Effector memory CD4-positive, alpha-beta T cell (primary cell): ENCODE data around the gene SLC22A3.

Experiments
- DNase-seq, 3 donors: peaks; one replicate each; pipeline ENCODE4 v3.0.0-alpha.2; 2020
- H3K27ac ChIP-seq: 2 replicates; pipeline ENCODE4 v1.7.0; 2013; ENCODE audit warnings: mild to moderate bottlenecking, low read length, moderate library complexity; ENCODE audit not compliant: insufficient read depth, poor library complexity, severe bottlenecking
- H3K27me3 ChIP-seq: replicated peaks from 2 replicates; pipeline ENCODE4 v1.7.0; 2013; ENCODE audit warnings: mild to moderate bottlenecking, low read length; ENCODE audit not compliant: insufficient read depth, control insufficient read depth, poor library complexity, severe bottlenecking
- H3K36me3 ChIP-seq: 2 replicates; pipeline ENCODE4 v1.7.0; 2013; ENCODE audit warnings: mild to moderate bottlenecking, low read length, moderate library complexity; ENCODE audit not compliant: control insufficient read depth, insufficient read depth
- H3K4me1 ChIP-seq: 2 replicates; pipeline ENCODE4 v1.7.0; 2013; ENCODE audit warnings: low read length, mild to moderate bottlenecking; ENCODE audit not compliant: control insufficient read depth, insufficient read depth, poor library complexity, severe bottlenecking
- H3K4me3 ChIP-seq: 2 replicates; pipeline ENCODE4 v1.7.0; 2013; ENCODE audit warnings: low read length, low read depth, mild to moderate bottlenecking; ENCODE audit not compliant: insufficient read depth, poor library complexity, severe bottlenecking
- H3K9me3 ChIP-seq: 2 replicates; pipeline ENCODE4 v1.7.0; 2013; ENCODE audit warnings: mild to moderate bottlenecking, low read length, moderate library complexity; ENCODE audit not compliant: control insufficient read depth

Gene SLC22A3

GRCh38 chr6:160450849-160451248 is 102.7 kb downstream of the SLC22A3 start:
- no peaks in the 10 kb centered on the region for H3K27me3 ChIP-seq
- H3K4me1 ChIP-seq = peaks cover 4% of the 10 kb centered on the region
- H3K9me3 ChIP-seq = no peaks in the 10 kb centered on the region

GRCh38 chr6:160454303-160454702 is 106.1 kb downstream of the SLC22A3 start:
- Histone ChIP-seq H3K9me3 (no peaks in the 10 kb centered on the region), H3K4me1 (peaks cover 16% of the 10 kb centered on the region), H3K27me3 (no peaks in the 10 kb centered on the region), H3K4me3 (no peak overlapping the region), H3K27ac (no peak overlapping the region), H3K36me3 (no peaks in the 10 kb centered on the region)
- DNase-seq = no peak

More at GRCh38 chr6:160450849-160451248, 102.7 kb downstream of the SLC22A3 start:
- no peak overlapping the region for H3K4me3 ChIP-seq
- DNase-seq = no peak
- no peaks in the 10 kb centered on the region for H3K36me3 ChIP-seq
- H3K27ac ChIP-seq = no peak overlapping the region

- Histone ChIP-seq H3K9me3 (no peaks in the 10 kb centered on the region), H3K27me3 (no peaks in the 10 kb centered on the region), H3K4me1 (peaks cover 24% of the 10 kb centered on the region), H3K36me3 (no peaks in the 10 kb centered on the region), H3K4me3 (no peak overlapping the region), H3K27ac (no peak overlapping the region)
- DNase-seq = no peak
These were observed 106.9 kb downstream of the SLC22A3 start for GRCh38 chr6:160455081-160455480.

- peak; percentile 36 to 56 (median 40) for DNase-seq
- Histone ChIP-seq H3K4me1 (peaks cover 30% of the 10 kb centered on the region), H3K27me3 (no peaks in the 10 kb centered on the region), H3K9me3 (no peaks in the 10 kb centered on the region), H3K4me3 (no peak overlapping the region), H3K27ac (no peak overlapping the region), H3K36me3 (no peaks in the 10 kb centered on the region)
These were observed 107.5 kb downstream of the SLC22A3 start for GRCh38 chr6:160455541-160456213.

- peaks cover 35% of the 10 kb centered on the region for H3K4me1 ChIP-seq
- H3K27me3 ChIP-seq = no peaks in the 10 kb centered on the region
- H3K27ac ChIP-seq = no peak overlapping the region
- DNase-seq = no peak
- no peaks in the 10 kb centered on the region for H3K9me3 ChIP-seq
- H3K36me3 ChIP-seq = no peaks in the 10 kb centered on the region
- no peak overlapping the region for H3K4me3 ChIP-seq
These were observed 108.0 kb downstream of the SLC22A3 start for GRCh38 chr6:160456214-160456546.

DNA sequence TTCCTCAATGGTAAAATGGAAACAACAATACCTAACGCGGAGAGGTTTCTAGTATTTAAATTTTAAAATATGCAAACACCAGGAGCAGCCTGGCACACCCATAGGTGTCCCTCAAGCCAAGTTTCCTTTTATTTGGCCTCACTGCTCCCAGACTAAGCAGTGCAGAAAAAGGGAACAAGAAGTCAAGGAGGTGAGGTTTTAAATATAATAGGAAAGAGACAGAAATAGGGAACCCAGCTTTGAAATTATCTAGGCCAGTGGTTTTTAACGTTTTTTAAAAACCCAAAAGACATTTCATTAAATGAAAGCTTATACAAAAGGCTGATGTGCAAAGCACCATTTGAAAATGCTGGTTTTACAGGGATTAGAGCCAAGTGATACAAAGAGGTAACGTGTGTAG is 109.6 kb downstream of the SLC22A3 start:
- H3K27ac ChIP-seq = no peak overlapping the region
- DNase-seq = no peak
- H3K36me3 ChIP-seq = no peaks in the 10 kb centered on the region
- no peak overlapping the region for H3K4me3 ChIP-seq
- no peaks in the 10 kb centered on the region for H3K27me3 ChIP-seq
- H3K9me3 ChIP-seq = no peaks in the 10 kb centered on the region
- H3K4me1 ChIP-seq = peaks cover 48% of the 10 kb centered on the region

- Histone ChIP-seq H3K27me3 (no peaks in the 10 kb centered on the region), H3K9me3 (no peaks in the 10 kb centered on the region), H3K27ac (peak overlapping the region; percentile 7), H3K36me3 (no peaks in the 10 kb centered on the region), H3K4me1 (peaks cover 56% of the 10 kb centered on the region), H3K4me3 (no peak overlapping the region)
- no peak for DNase-seq
These were observed 113.5 kb downstream of the SLC22A3 start for GRCh38 chr6:160461641-160462040.

- Histone ChIP-seq H3K4me3 (no peak overlapping the region), H3K27me3 (no peaks in the 10 kb centered on the region), H3K9me3 (no peaks in the 10 kb centered on the region)
These were observed 113.9 kb downstream of the SLC22A3 start for GRCh38 chr6:160462116-160462515.

GRCh38 chr6:160462551-160463109 is 114.5 kb downstream of the SLC22A3 start:
- Histone ChIP-seq H3K27me3 (no peaks in the 10 kb centered on the region), H3K27ac (no peak overlapping the region), H3K9me3 (no peaks in the 10 kb centered on the region), H3K4me1 (peaks cover 56% of the 10 kb centered on the region), H3K36me3 (no peaks in the 10 kb centered on the region), H3K4me3 (peak overlapping the region; percentile 3)
- DNase-seq = peak; percentile 45 to 57 (median 51)

More at GRCh38 chr6:160462116-160462515, 113.9 kb downstream of the SLC22A3 start:
- Histone ChIP-seq H3K27ac (no peak overlapping the region), H3K4me1 (peaks cover 56% of the 10 kb centered on the region), H3K36me3 (no peaks in the 10 kb centered on the region)
- DNase-seq = no peak

DNA sequence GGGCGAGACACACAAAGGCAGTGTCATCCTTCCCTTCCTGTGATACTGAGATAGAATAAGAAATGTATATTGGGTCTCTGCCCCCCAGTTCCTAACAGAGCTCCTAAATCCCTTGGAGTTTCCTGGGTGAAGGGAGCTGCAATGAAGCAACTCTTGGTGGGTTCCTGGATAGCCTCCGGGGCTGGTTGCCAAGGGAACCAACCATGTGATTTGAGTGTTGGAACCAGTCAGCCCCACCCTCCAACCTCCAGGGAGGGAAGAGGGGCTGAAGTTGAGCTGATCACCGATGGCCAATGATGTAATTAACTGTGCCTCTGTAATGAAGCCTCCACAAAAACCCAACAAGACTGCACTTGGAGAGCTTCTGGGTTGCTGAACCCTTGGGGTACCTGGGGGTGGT is 116.6 kb downstream of the SLC22A3 start:
- peaks cover 45% of the 10 kb centered on the region for H3K4me1 ChIP-seq
- no peaks in the 10 kb centered on the region for H3K27me3 ChIP-seq
- no peaks in the 10 kb centered on the region for H3K36me3 ChIP-seq
- no peak overlapping the region for H3K4me3 ChIP-seq
- no peak overlapping the region for H3K27ac ChIP-seq
- H3K9me3 ChIP-seq = no peaks in the 10 kb centered on the region
- no peak for DNase-seq
